ENCODE measurements around the gene CST11. TPM values are rescaled to one million over a fixed set of nuclear protein-coding genes. Genes with fewer than 3 reads are reported as not detected.

CST11 gene
- total RNA-seq, 1 experiment from 2014 or later: not detected

DNA sequence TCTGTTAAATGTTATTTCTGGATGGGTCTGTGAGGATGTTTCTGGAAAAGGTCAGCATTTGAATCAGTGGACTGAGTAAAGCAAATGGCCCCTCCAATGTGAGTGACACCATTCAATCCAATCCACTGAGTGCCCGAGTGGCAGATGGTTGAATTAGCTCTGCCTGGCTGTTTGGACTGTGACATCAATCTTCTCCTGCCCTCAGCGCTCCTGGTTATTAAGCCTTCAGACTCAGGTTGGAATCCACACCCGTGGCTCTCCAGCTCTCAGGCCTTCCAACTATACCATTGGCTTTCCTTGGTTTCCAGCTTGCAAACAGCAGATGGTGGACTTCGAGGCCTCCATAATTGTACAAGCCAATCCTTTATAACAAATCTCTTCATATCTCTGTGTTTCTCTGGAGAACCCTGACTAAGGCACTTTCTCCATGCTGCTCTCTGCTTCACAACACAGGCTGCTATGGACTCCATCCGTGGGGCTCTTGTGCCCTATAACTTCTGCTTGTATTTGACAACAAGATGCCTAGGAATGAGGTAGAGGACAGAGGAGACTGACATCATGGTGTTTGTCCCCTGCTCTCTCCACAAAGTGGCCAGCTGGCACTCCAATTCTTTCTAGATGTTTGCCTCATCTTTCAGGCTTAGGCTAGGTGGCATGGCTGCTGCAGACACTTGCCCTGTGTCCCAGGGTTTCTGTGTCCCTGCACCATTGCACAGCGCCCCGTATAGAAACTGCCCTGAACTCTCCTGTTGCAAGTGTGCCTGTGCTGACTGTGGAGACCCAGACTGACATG lies 18.0 kb downstream of the CST11 start:
- intact Hi-C loops (cut with micrococcal nuclease; ENCODE audit: unreplicated experiment): no loop called here
- no peak for DNase-seq
- BruUV-seq (replicated peaks): no TSS peak
- no peaks in the 10 kb centered on the region for H3K27me3 Mint-ChIP-seq (ENCODE audit: unreplicated experiment)
- H3K9me3 Mint-ChIP-seq (ENCODE audit: low read depth, unreplicated experiment): no peaks in the 10 kb centered on the region
- no peak overlapping the region for H3K27ac Mint-ChIP-seq (ENCODE audit: unreplicated experiment)
- CTCF ChIA-PET: no interaction called here
- H3K4me3 Mint-ChIP-seq (ENCODE audit: low read depth, unreplicated experiment): no peak overlapping the region
- H3K4me1 Mint-ChIP-seq (ENCODE audit: low read depth, unreplicated experiment): no peaks in the 10 kb centered on the region
- H3K36me3 Mint-ChIP-seq (ENCODE audit: insufficient read depth, unreplicated experiment): no peaks in the 10 kb centered on the region
- TF ChIP-seq, protein P1, sequence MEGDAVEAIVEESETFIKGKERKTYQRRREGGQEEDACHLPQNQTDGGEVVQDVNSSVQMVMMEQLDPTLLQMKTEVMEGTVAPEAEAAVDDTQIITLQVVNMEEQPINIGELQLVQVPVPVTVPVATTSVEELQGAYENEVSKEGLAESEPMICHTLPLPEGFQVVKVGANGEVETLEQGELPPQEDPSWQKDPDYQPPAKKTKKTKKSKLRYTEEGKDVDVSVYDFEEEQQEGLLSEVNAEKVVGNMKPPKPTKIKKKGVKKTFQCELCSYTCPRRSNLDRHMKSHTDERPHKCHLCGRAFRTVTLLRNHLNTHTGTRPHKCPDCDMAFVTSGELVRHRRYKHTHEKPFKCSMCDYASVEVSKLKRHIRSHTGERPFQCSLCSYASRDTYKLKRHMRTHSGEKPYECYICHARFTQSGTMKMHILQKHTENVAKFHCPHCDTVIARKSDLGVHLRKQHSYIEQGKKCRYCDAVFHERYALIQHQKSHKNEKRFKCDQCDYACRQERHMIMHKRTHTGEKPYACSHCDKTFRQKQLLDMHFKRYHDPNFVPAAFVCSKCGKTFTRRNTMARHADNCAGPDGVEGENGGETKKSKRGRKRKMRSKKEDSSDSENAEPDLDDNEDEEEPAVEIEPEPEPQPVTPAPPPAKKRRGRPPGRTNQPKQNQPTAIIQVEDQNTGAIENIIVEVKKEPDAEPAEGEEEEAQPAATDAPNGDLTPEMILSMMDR (IDR thresholded peaks at IDR 0.05; ENCODE audit: unreplicated experiment): no peak

DNA sequence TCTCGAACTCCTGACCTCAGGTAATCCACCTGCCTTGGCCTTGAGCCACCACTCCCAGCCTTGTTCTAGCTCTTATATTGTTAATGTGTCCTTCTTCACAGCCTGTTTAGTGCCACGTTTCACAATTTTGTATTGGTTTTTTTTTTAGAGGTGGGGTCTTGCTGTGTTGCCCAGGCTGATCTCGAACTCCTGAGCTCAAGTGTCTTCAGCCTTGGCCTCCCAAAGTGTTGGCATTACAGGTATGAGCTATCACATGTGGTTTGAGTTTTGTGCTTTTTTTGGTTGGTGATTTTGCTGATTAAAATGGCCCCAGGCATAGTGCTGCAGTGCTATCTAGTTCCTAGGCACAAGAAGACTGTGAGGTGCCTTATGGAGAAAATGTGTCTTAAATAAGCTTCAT lies 19.0 kb downstream of the CST11 start:
- H3K4me3 Mint-ChIP-seq (ENCODE audit: low read depth, unreplicated experiment): no peak overlapping the region
- CTCF ChIA-PET: no interaction called here
- TF ChIP-seq, protein P1 (IDR thresholded peaks at IDR 0.05; ENCODE audit: unreplicated experiment): no peak
- H3K27ac Mint-ChIP-seq (ENCODE audit: unreplicated experiment): no peak overlapping the region
- H3K27me3 Mint-ChIP-seq (ENCODE audit: unreplicated experiment): no peaks in the 10 kb centered on the region
- H3K9me3 Mint-ChIP-seq (ENCODE audit: low read depth, unreplicated experiment): no peaks in the 10 kb centered on the region
- H3K36me3 Mint-ChIP-seq (ENCODE audit: insufficient read depth, unreplicated experiment): no peaks in the 10 kb centered on the region
- no peak for DNase-seq
- BruUV-seq (replicated peaks): no TSS peak
- intact Hi-C loops (cut with micrococcal nuclease; ENCODE audit: unreplicated experiment): no loop called here
- no peaks in the 10 kb centered on the region for H3K4me1 Mint-ChIP-seq (ENCODE audit: low read depth, unreplicated experiment)

DNA sequence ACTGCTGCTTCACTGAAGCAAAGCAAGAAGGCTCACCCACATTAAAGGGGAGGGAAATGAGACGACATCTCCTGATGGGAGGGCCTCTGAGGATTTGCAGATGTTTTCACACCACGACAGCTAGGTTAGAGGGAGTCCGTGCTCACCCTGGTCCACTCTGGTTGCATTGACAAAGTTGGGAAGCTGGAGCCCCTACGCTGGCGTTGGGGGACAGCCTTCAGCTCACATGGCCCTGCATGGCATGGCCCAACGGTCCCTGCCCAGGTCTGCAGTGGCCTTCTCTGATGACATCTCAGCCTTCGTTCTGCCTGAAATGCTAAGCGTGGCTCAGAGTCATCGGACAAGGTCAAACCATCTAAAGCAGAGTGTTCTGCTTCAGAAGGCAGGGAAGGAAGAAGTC lies 27.5 kb downstream of the CST11 start:
- intact Hi-C loops (cut with micrococcal nuclease; ENCODE audit: unreplicated experiment): no loop called here
- TF ChIP-seq, protein P1 (IDR thresholded peaks at IDR 0.05; ENCODE audit: unreplicated experiment): no peak
- H3K27ac Mint-ChIP-seq (ENCODE audit: unreplicated experiment): no peak overlapping the region
- DNase-seq: no peak
- H3K4me3 Mint-ChIP-seq (ENCODE audit: low read depth, unreplicated experiment): no peak overlapping the region
- BruUV-seq (replicated peaks): no TSS peak
- CTCF ChIA-PET: no interaction called here
- H3K36me3 Mint-ChIP-seq (ENCODE audit: insufficient read depth, unreplicated experiment): peaks cover 4% of the 10 kb centered on the region
- no peaks in the 10 kb centered on the region for H3K4me1 Mint-ChIP-seq (ENCODE audit: low read depth, unreplicated experiment)
- H3K27me3 Mint-ChIP-seq (ENCODE audit: unreplicated experiment): no peaks in the 10 kb centered on the region
- H3K9me3 Mint-ChIP-seq (ENCODE audit: low read depth, unreplicated experiment): no peaks in the 10 kb centered on the region

DNA sequence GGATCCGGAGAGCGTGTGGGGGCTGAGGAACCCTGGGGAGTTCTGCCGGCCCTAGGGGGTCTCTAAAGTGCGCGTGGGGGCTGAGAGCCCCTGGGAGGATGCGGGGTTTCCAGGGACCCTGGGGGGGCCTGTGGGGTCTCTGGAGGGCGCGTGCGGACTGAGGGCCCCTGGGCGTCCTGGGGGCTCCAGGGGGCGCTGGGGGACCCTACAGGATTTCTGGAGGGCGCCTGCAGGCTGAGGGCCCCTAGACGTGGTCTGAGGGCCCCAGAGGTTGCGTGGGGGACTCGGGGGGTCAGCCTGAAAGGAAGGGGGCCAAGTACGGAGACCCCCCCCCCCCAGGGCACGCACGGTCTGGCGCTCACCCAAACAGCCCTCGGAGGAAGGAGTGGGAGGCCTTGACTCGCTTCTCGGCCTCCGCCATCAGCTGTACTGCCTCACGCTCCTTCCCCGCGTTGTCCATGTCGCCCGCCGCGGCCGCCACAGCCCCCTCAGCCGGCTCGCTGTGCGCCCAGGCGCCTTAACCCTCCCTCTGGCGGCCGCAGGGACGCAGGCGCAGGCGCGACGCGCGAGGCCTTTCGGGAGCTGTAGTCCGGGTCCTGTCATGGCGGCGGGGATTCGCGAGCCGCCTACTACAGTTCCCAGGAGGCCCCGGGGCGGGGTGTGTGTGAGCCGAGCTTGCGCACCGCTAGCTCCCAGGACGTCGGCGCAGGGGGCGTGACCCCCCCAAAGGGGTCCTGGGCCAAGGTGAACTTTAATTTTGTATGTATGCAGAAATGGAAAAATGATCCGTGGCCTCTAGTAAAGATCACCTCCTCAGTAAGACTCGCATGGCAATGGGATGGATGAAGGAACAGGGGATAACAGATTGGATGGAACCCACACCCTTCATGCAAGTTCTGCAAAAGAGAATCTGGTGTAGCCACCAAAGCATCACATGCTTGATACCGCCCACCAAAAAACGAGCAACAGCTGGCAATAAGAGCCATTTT lies 31.4 kb downstream of the CST11 start, which contains the start of gene NAPB:
Gene NAPB, minus strand, starts transcription at position 546 of the 989 bp plus-strand sequence. Its CDS starts 86 bp downstream, at position 460.
- peak; percentile 79 for DNase-seq
- TF ChIP-seq, protein P1 (IDR thresholded peaks at IDR 0.05; ENCODE audit: unreplicated experiment): no peak
- CTCF ChIA-PET: interaction anchor here (0.7 kb wide), 1 partner anchor 606 kb away, joined by 4 read pairs; no protein-coding TSS in a partner anchor
- no peaks in the 10 kb centered on the region for H3K4me1 Mint-ChIP-seq (ENCODE audit: low read depth, unreplicated experiment)
- H3K27me3 Mint-ChIP-seq (ENCODE audit: unreplicated experiment): no peaks in the 10 kb centered on the region
- no peak within 1 kb of the TSS for H3K27ac Mint-ChIP-seq (ENCODE audit: unreplicated experiment)
- no peaks in the 10 kb centered on the region for H3K9me3 Mint-ChIP-seq (ENCODE audit: low read depth, unreplicated experiment)
- intact Hi-C loops (cut with micrococcal nuclease; ENCODE audit: unreplicated experiment): no loop called here
- H3K36me3 Mint-ChIP-seq (ENCODE audit: insufficient read depth, unreplicated experiment): peaks cover 4% of the 10 kb centered on the region
- peak within 1 kb of the TSS; percentile 73 for H3K4me3 Mint-ChIP-seq (ENCODE audit: low read depth, unreplicated experiment)
- BruUV-seq (replicated peaks): no TSS peak
